ENCODE measurements around the gene KDM4E. TPM values are rescaled to one million over a fixed set of nuclear protein-coding genes. Genes with fewer than 3 reads are reported as not detected.

KDM4E gene
- total RNA-seq, 1 donor from 2014 or later = not detected

- no peak overlapping the region for H3K4me3 Mint-ChIP-seq
- no peak for ATAC-seq (ENCODE audit: low read depth)
- POLR2A ChIA-PET = no interaction called here
- intact Hi-C loops (cut with micrococcal nuclease) = no loop called here
- no peaks in the 10 kb centered on the region for H3K9me3 Mint-ChIP-seq
- no peak for TF ChIP-seq CTCF (IDR thresholded peaks at IDR 0.05)
- H3K4me1 Mint-ChIP-seq = peaks cover 11% of the 10 kb centered on the region
- CTCF ChIA-PET = interaction anchor here (0.7 kb wide), 1 partner anchor 11 kb away, joined by 3 read pairs; no protein-coding TSS in a partner anchor
- peaks cover 1% of the 10 kb centered on the region for H3K27me3 Mint-ChIP-seq
- no peak for DNase-seq
- no peaks in the 10 kb centered on the region for H3K36me3 Mint-ChIP-seq (ENCODE audit: low read depth)
- H3K27ac Mint-ChIP-seq = no peak overlapping the region
Observed at GRCh38 chr11:95058621-95059020, 33.6 kb downstream of the KDM4E start.

- intact Hi-C loops (cut with micrococcal nuclease) = no loop called here
- H3K27me3 Mint-ChIP-seq = no peaks in the 10 kb centered on the region
- ChIA-PET CTCF (no interaction called here), POLR2A (no interaction called here)
- peaks cover 11% of the 10 kb centered on the region for H3K4me1 Mint-ChIP-seq
- TF ChIP-seq CTCF (IDR thresholded peaks at IDR 0.05) = no peak
- ATAC-seq (ENCODE audit: low read depth) (no peak), DNase-seq (no peak)
- no peaks in the 10 kb centered on the region for H3K9me3 Mint-ChIP-seq
- H3K36me3 Mint-ChIP-seq (ENCODE audit: low read depth) = no peaks in the 10 kb centered on the region
- no peak overlapping the region for H3K4me3 Mint-ChIP-seq
- H3K27ac Mint-ChIP-seq = no peak overlapping the region
Observed at GRCh38 chr11:95059046-95059445, 34.0 kb downstream of the KDM4E start.

GRCh38 chr11:95065336-95065735, 40.3 kb downstream of the KDM4E start:
- intact Hi-C loops (cut with micrococcal nuclease) = loop anchor here (5.0 to 10.0 kb wide), 4 partner anchors 42 to 1327 kb away; partner anchors contain the start of genes JRKL and MTMR2
- peaks cover 11% of the 10 kb centered on the region for H3K36me3 Mint-ChIP-seq (ENCODE audit: low read depth)
- no peaks in the 10 kb centered on the region for H3K27me3 Mint-ChIP-seq
- ChIA-PET POLR2A (interaction anchor here (1.4 kb wide), 1 partner anchor 24 kb away, joined by 4 read pairs; the partner anchor contains the start of gene ENDOD1), CTCF (no interaction called here)
- DNase-seq = no peak
- peaks cover 20% of the 10 kb centered on the region for H3K4me1 Mint-ChIP-seq
- H3K9me3 Mint-ChIP-seq = no peaks in the 10 kb centered on the region
- TF ChIP-seq CTCF (IDR thresholded peaks at IDR 0.05) = no peak
- no peak overlapping the region for H3K4me3 Mint-ChIP-seq
- H3K27ac Mint-ChIP-seq = no peak overlapping the region
- ATAC-seq (ENCODE audit: low read depth) = no peak

GRCh38 chr11:95066716-95067038, 41.6 kb downstream of the KDM4E start, which contains the start of gene SRSF8:
Gene SRSF8, plus strand, starts transcription at chr11:95066919. Its CDS starts 308 bp downstream, at chr11:95067227.
- ChIA-PET POLR2A (interaction anchor here (0.6 to 4.9 kb wide), 24 partner anchors 9 to 1325 kb away, joined by 3 to 89 read pairs (median 7); partner anchors contain the start of genes C11orf54, CEP57, CWC15 and ENDOD1), CTCF (interaction anchor here (1.0 to 9.4 kb wide), 7 partner anchors 10 to 773 kb away, joined by 3 to 138 read pairs (median 6); partner anchors contain the start of genes CWC15, ENDOD1 and KDM4D)
- peak within 1 kb of the TSS; percentile 99 for H3K27ac Mint-ChIP-seq
- no peak for TF ChIP-seq CTCF (IDR thresholded peaks at IDR 0.05)
- H3K4me3 Mint-ChIP-seq = peak within 1 kb of the TSS; percentile 93
- ATAC-seq (ENCODE audit: low read depth) (peak; percentile 35), DNase-seq (no peak)
- intact Hi-C loops (cut with micrococcal nuclease) = loop anchor here (1.0 to 10.0 kb wide), 8 partner anchors 41 to 1326 kb away; partner anchors contain the start of genes CWC15, FUT4, JRKL and KDM4D
- H3K9me3 Mint-ChIP-seq = no peaks in the 10 kb centered on the region
- H3K36me3 Mint-ChIP-seq (ENCODE audit: low read depth) = peaks cover 21% of the 10 kb centered on the region
- H3K27me3 Mint-ChIP-seq = no peaks in the 10 kb centered on the region
- H3K4me1 Mint-ChIP-seq = peaks cover 28% of the 10 kb centered on the region

- no peaks in the 10 kb centered on the region for H3K27me3 Mint-ChIP-seq
- POLR2A ChIA-PET = interaction anchor here (0.6 to 4.9 kb wide), 31 partner anchors 9 to 1326 kb away, joined by 3 to 89 read pairs (median 6); partner anchors contain the start of genes C11orf54, CEP57, CWC15 and ENDOD1
- CTCF ChIA-PET = interaction anchor here (0.7 to 9.4 kb wide), 9 partner anchors 9 to 772 kb away, joined by 3 to 138 read pairs (median 6); partner anchors contain the start of genes CWC15, ENDOD1 and KDM4D
- ATAC-seq (ENCODE audit: low read depth) (peak; percentile 71), DNase-seq (peak; percentile 76)
- no peaks in the 10 kb centered on the region for H3K9me3 Mint-ChIP-seq
- peak overlapping the region; percentile 93 for H3K4me3 Mint-ChIP-seq
- H3K27ac Mint-ChIP-seq = peak overlapping the region; percentile 99
- peaks cover 29% of the 10 kb centered on the region for H3K4me1 Mint-ChIP-seq
- peaks cover 22% of the 10 kb centered on the region for H3K36me3 Mint-ChIP-seq (ENCODE audit: low read depth)
- intact Hi-C loops (cut with micrococcal nuclease) = loop anchor here (1.0 to 10.0 kb wide), 8 partner anchors 40 to 1325 kb away; partner anchors contain the start of genes CWC15, FUT4, JRKL and KDM4D
- no peak for TF ChIP-seq CTCF (IDR thresholded peaks at IDR 0.05)
Observed at GRCh38 chr11:95067039-95067840, 42.2 kb downstream of the KDM4E start.

Data from activated B cell treated with CpG ODN at 0.5 μM for 24 hours (primary cell).